HL-60 (cell line): Measurements from ENCODE around the gene COL6A2.
"Not testable (repeated sequence)": the region's sequence is repeated elsewhere in the genome, so short reads cannot be mapped to it uniquely, and the experiment has no call there.

Experiments
- DNase-seq, 2 experiments: peaks; one replicate each; pipeline ENCODE4 v3.0.0-alpha.2; 2010 to 2020; ENCODE audit warnings: low read depth in 1 of 2, low spot score in 1 of 2
- H3K27ac ChIP-seq: fragments of 250-450 bp; sonication (Bioruptor Pico); replicated peaks from 2 replicates; pipeline ENCODE4 v1.5.1; 2020; ENCODE audit warnings: mild to moderate bottlenecking, moderate library complexity
- H3K27me3 ChIP-seq: fragments of 250-450 bp; sonication (Bioruptor Pico); 2 replicates; pipeline ENCODE4 v1.5.1; 2021; ENCODE audit warnings: mild to moderate bottlenecking, moderate library complexity; ENCODE audit not compliant: insufficient read depth, poor library complexity, severe bottlenecking
- H3K4me3 ChIP-seq: replicated peaks from 2 replicates; pipeline ENCODE4 v1.5.1; 2011; ENCODE audit warnings: mild to moderate bottlenecking, control low read depth, low read length; ENCODE audit not compliant: insufficient read depth
- CTCF ChIP-seq: IDR thresholded peaks from one replicate; pipeline ENCODE4 v1.5.1; 2011; ENCODE audit warnings: low read length, control low read depth, inconsistent platforms; ENCODE audit not compliant: insufficient read depth
- GABPA ChIP-seq: IDR thresholded peaks from 2 replicates; pipeline ENCODE4 v1.6.1; 2012; ENCODE audit warnings: low read depth
- POLR2AphosphoS5 ChIP-seq: IDR thresholded peaks from 2 replicates; pipeline ENCODE4 v1.6.1; 2012; ENCODE audit warnings: low read depth
- REST ChIP-seq: IDR thresholded peaks from 2 replicates; pipeline ENCODE4 v1.6.1; 2012; ENCODE audit warnings: low read depth; ENCODE audit not compliant: insufficient replicate concordance
- SPI1 ChIP-seq: IDR thresholded peaks from 2 replicates; pipeline ENCODE4 v1.6.1; 2012; ENCODE audit warnings: low read depth, mild to moderate bottlenecking, borderline replicate concordance

COL6A2 gene

GRCh38 chr21:46165098-46165497 lies 67.2 kb downstream of the COL6A2 start:
- no peak overlapping the region for H3K4me3 ChIP-seq
- H3K27ac ChIP-seq, result no peak overlapping the region
- no peaks in the 10 kb centered on the region for H3K27me3 ChIP-seq
- TF ChIP-seq CTCF (no peak), REST (no peak), POLR2AphosphoS5 (no peak), SPI1 (no peak), GABPA (no peak)
- no peak for DNase-seq

- no peak for DNase-seq
- no peak for TF ChIP-seq POLR2AphosphoS5
- TF ChIP-seq CTCF, result no peak
- no peak for TF ChIP-seq GABPA
- TF ChIP-seq SPI1, result no peak
Observed at GRCh38 chr21:46168238-46168637, 70.3 kb downstream of the COL6A2 start.

GRCh38 chr21:46168659-46169386 lies 70.9 kb downstream of the COL6A2 start:
- Histone ChIP-seq H3K4me3 (no peak overlapping the region), H3K27me3 (no peaks in the 10 kb centered on the region), H3K27ac (no peak overlapping the region)
- TF ChIP-seq REST (no peak), GABPA (no peak), SPI1 (no peak), POLR2AphosphoS5 (no peak), CTCF (no peak)
- DNase-seq, result no peak

More at GRCh38 chr21:46168238-46168637, 70.3 kb downstream of the COL6A2 start:
- Histone ChIP-seq H3K27me3 (no peaks in the 10 kb centered on the region), H3K27ac (no peak overlapping the region), H3K4me3 (no peak overlapping the region)

- not testable (repeated sequence) for H3K4me3 ChIP-seq, H3K27me3 ChIP-seq, H3K27ac ChIP-seq, DNase-seq
Observed at GRCh38 chr21:46170436-46171193, 72.7 kb downstream of the COL6A2 start.
